Measurements from ENCODE around the gene CLDN4.
"Not testable (repeated sequence)": the region's sequence is repeated elsewhere in the genome, so short reads cannot be mapped to it uniquely, and the experiment has no call there.

Gene CLDN4

DNA sequence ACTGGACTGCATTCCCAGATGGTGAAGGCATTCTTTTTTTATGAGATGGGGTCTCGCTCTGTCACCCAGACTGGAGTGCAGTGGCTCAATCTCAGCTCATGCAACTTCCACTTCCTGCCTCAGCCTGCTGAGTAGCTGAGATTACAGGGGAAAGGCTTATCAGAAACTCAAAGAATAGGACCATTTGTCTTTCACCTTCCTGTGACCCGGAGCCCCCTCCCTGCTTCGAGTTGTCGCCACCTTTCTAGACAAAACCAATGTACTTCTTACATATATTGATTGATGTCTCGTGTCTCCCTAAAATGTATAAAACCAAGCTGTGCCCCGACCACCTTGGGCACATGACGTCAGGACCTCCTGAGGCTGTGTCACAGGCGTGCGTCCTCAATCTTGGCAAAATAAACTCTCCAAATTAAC, 13.3 kb downstream of the CLDN4 start:
- no peak for DNase-seq

DNA sequence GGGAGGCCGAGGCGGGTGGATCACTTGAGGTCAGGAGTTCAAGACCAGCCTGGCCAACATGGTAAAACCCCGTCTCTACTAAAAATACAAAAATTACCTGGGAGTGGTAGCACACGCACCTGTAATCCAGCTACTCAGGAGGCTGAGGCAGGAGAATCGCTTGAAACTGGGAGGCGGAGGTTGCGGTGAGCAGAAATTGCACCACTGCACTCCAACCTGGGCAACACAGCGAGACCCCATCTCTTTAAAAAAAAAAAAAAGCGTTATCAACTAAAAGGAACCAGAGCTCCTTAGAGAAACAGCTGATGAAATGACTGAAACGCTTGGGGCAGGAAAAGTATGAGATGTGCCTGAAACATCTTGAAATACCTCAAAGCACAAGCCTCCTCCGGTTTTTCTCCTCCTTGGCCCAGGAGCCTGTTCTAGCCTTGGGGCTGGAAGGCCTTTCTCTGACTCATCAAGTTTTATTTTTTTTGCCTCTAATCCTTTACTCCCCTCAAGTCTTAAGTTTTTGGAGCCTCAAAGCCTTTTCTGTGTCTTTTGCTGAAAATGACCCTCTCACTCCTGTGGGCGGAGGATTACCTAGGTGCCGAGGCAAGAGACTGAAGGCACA, 14.2 kb downstream of the CLDN4 start:
- no peak for DNase-seq

DNA sequence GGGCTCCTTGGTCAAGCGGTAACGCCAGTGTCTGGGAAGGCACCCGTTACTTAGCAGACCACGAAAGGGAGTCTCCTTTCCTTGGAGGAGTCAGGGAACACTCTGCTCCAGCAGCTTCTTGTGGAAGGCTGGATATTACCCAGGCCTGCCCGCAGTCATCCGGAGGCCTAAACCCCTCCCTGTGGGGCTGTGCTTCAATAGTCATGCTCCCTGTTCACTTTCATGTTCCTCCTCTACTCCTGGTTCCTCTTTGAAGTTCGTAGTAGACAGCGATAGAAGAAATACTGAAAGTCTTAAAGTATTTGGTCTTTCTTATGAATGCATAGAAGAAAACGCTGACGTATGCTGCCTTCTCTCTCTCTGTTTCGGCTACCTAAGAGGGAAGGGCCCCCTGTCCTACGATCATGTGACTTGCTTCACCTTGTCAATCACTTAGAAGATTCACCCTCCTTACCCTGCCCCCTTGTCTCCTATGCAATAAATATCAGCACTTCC, 15.0 kb downstream of the CLDN4 start:
- DNase-seq = not testable (repeated sequence)

DNA sequence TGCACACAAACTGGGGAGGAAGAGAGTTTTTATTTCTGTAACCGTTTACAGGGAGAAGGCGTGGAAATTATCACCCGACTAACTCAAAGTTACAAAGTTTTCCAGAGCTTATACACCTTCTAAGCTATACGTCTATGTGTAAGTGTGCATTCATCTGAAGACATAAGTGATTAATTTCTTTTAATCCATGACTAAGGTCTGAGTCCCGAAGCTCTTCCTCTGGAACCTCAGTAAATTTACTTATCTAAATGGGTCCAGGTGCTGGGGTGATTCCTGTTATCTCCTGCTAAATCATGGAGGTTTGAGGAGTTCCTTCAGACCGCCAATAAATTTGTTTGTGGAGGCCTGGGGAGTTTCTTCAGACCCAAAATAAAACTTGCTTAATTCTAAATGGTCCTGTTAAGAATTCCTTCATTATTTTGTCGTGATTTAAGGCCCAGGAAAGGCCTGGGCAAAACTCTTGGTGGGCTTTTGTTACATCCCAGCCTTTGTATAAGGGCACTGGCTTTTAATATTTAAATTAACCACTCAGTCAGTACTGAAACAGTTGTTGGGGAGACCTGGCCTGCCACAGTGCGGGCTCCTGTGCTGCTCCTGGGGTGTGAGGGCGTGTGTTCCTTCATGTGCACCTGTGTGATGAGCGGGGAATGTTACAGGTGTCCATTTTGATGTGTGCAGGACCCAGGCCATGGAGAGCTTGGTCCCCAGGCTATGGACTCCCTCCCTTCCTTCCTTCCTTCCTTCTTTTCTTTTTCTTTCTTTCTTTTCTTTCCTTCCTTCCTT, 17.3 kb downstream of the CLDN4 start:
- no peak for DNase-seq

DNA sequence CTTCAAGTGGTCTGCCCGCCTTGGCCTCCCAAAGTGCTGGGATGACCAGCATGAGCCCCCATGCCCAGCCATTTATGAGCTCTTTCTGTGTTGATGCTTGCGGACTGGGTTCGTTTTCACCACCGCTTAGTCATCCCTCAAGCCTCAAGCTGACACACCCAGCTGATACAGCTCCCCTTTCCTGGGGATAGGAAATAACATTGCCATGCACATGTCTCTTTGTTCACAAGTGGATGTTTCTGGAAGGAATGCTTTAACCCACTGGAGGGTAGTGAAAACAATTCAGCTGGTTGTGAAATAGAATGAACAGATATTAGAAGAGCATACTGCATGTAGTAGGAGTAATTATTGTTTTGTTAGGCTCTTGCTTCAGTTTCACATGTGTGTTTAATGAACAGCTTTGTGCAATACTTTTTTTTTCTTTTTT, 20.0 kb downstream of the CLDN4 start:
- no peak for DNase-seq

DNA sequence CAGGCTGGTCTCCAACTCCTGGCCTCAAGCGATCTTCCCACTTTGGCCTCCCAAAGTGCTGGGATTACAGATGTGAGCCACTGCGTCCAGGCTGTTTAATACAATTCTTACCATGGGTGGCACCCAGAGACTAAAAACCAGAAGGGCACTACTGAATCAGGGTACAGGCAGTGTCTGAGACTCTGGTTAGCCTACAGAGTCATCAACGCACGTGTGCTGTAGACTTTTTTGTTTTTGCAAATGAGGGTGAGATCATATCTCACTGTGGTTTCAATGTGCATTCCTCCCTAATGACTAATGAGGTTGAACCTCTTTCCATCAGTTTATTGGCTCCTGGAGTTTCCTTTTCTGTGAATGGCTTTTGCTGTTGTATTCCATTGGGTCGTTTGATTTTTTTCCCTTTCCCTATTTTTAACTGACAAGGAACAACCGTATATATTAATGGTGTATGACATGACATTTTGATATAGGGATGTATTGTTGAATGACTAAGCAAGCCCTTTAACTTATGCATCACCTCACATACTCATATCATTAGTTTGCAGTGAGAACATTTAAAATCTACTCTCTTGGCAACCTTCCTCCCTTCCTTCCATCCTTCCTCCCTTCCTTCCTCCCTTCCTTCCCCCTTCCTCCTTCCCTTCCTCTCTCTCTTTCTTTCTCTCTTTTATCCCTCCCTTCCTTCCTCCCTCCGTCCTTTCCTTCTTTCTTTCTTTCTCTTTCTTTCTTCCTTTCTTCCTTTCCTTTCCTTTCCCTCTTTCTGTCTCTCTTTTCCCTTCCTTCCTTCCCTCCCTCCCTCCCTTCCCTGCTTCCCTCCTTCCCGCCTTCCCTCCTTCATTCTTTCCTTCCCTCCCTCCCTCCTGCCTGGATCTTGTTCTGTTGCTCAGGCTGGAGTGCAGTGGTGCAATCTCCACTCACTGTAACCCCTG, 20.9 kb downstream of the CLDN4 start:
- DNase-seq = no peak

DNA sequence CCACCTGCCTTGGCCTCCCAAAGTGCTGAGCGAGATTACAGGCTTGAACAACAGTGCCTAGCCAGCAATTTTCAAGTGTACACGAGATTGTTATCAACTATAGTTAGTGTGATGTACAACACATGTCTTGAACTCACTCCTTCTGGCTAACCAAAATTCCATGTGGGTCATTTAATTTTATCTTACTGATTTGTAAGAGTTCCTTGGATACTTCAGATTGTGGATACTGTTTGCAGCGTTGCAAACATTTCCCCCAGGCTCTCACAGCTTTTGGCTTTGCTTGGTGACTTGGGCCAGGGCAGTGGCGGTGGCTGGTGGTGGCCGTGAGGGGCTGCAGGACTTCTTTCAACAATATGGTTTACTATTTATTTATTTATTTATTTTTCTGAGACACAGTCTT, 21.7 kb downstream of the CLDN4 start:
- DNase-seq = no peak

DNA sequence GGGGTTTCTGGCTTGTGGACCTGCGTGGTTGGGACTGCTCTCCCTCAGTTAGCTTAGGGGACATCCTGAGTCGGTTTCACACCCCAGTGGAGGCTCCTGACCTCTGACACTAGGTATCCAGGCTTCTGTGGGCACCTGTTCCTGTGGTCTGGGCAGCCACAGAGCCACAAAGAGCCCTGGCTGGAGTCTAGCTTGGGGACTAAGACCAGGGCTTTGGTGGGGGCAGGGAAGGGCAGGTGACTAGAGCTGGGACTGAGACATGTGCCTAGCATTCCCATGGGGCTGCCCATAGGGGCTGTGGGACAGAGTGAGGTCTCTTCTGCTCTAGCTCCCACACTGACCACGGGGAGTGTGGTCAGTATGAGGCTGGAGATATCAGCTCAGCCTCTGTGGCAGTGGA, 26.1 kb downstream of the CLDN4 start:
- no peak for DNase-seq

DNA sequence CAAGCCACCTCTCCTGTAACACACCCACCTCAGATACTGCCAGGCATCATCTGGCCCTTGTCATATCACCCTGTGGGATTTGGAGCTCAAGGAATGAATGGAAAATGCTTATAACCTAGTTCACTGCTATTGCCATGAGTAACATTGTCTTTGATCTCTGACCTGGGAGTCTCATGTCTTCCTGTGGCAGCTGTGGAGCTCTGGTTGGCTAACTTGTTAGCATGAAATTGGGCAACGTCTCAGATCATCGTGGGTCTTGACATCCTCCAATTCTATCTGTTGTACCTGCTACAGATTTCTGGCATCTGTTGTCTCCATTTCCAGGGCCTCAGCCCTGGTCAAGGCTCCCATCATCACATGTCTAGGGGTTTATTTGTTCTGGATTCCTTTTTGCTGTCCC, 28.0 kb downstream of the CLDN4 start:
- DNase-seq = no peak

DNA sequence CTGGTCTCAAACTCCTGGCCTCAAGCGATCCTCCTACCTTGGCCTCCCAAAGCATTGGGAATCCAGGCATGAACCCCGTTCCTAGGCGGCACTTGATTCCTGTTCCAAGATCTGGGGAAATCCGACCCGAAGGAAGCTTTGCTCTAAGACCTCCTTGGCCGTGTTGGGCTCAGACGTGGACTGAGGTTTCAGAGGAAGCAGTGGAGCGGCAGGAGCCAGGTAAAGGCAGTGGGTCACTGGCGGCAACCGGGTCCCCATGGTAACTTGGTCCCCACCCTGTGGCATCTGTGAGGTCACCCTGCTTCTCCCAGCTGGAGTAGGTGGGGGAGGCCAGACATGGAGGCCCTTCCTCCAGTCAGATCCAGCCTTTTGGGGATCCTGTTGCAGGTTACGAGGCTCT, 30.1 kb downstream of the CLDN4 start, which contains the start of gene TMEM270:
TMEM270 (plus strand) TSS at position 301 of the 400 bp plus-strand sequence; CDS start at position 337, 36 bp downstream.
- DNase-seq = no peak

DNA sequence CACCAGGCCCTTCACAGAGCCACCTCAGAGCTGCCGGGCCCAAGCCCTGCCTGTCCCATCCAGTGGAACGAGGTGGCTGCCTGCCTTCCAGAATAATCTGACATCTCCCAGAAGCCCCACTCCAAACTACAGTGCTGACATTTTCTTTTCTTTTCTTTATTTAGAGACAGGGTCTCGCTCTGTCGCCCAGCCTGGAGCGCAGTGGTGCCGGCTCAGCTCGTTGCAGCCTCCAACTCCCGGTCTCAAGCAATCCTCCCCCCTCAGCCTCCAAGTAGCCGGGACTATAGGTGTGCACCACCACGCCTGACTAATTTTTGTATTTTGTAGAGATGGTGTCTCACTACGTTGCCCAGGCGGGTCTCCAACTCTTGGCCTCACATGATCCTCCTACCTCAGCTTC, 30.5 kb downstream of the CLDN4 start:
- DNase-seq = no peak

DNA sequence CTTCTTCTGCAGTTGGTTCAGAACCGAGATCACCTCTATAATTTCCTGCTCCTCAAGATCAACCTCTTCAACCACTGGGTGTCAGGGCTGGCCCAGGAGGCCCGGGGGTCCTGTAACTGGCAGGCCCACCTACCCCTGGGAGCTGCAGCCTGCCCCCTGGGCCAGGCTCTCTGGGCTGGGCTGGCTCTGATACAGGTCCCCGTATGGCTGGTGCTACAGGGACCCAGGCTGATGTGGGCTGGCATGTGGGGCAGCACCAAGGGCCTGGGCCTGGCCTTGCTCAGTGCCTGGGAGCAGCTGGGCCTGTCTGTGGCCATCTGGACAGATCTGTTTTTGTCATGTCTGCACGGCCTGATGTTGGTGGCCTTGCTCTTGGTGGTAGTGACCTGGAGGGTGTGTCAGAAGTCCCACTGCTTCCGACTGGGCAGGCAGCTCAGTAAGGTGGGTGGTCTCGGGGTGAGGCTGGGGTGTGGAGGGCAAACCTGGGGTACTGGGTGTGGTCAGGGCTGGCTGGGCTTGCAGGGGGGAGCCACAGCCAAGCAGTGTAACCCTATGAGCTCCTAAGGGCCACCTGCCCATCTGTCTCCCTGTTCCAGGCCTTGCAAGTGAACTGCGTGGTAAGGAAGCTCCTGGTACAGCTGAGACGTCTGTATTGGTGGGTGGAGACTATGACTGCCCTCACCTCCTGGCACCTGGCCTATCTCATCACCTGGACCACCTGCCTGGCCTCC, 34.4 kb downstream of the CLDN4 start:
- no peak for DNase-seq

DNA sequence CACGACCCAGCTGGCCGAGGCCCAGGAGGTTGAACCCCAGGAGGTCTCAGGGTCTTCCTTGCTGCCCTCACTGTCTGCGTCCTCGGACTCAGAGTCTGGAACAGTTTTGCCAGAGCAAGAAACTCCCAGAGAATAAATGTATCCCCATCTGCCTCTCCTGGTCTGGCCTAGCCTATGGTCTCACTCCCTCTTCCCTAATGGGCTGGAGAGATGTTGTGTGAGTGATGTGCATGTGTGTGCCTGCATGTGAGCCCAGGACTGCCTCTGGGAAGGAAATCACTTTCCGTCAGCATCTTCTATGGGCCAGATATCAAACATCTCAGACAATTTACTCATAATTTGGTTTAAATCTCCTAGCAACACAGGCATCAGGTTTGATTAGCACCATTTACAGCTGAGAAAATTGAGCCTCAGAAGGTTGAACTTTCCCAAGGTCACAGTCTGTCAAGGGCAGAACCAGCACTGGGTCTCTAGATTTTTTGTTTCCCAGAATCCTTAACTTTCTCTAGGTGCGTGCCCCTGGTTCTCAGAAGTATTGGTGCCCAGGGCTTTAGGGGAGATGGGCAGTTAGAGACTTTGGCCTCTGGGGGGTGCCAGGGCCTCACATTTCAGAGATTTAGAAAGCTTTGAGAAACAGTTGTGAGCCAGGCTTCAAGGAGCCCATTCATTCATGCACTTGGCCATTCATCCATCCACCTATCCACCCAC, 35.1 kb downstream of the CLDN4 start:
- peak; percentile 20 to 31 for DNase-seq

DNA sequence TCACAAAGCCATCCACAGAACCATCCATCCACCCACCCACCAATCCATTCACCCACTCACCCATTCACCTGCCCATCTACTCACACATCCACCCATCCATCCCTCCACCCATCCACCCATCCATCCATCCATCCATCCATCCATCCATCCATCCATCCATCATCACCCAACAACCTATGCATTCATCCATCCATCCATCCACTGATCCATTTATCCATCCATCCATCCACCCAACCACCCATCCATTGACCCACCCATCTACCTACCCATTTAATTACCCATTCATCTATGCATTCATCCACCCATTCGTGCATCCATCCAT, 35.6 kb downstream of the CLDN4 start:
- DNase-seq = no peak

DNA sequence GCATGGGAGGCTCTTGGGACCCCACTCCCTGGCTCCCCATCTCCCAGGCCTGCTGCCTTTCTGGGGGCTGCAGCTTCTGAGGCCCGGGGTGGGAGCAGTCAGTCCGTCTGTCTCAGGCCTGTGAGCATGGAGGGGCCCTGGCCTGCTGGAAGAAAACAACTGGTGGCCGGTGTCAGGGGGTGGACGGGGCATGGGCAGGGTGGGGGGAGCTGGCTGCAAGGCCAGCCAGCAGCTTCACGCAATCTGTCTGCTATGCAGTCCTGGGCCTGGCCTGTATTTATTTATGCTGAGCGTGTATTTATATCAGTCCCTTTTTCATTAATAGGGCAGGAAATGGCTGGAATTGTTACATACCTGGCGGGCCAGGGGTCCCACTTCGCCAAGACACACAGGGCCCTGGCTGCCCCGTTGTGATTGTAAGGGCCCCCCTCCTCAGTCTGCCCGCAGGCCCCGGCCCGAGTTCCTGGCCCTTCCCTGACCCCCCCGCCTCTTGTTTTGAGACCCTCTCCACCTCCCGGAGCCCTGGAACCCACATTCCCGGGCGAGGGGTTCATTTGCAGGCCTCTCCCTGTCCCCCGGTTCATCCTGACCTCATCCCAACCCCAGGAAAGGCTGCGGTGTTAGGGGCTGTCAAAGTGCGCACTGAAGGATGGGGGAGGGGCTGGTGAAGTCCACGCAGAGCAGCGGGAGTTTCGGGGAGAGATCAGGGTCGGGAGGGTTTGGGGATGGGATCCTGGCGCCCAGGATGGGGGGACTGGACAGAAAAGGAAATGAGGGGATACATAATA, 38.4 kb downstream of the CLDN4 start:
- DNase-seq = no peak

DNA sequence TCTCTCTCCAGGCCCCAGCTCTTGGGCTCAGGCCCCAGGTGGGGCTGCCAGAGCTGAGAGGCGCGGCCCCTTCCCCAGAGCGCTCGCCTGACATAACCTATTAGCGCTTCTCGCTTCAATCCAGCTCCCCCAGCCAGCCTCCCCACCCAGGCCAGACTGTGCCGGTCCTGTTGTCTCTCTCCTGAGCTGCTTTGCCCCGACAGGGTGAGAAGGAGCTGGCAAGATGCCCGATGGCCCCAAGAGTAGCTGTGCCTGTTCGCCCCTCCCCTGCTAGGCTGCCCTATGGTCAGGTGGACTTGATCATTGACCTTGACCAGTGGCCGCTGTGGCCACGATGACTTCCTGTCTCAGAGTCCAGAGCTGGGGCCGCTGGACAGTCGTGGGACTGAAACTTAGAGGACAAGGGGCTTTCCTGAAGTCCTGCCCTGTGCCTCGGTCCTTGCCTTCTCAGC, 39.3 kb downstream of the CLDN4 start:
- no peak for DNase-seq

DNA sequence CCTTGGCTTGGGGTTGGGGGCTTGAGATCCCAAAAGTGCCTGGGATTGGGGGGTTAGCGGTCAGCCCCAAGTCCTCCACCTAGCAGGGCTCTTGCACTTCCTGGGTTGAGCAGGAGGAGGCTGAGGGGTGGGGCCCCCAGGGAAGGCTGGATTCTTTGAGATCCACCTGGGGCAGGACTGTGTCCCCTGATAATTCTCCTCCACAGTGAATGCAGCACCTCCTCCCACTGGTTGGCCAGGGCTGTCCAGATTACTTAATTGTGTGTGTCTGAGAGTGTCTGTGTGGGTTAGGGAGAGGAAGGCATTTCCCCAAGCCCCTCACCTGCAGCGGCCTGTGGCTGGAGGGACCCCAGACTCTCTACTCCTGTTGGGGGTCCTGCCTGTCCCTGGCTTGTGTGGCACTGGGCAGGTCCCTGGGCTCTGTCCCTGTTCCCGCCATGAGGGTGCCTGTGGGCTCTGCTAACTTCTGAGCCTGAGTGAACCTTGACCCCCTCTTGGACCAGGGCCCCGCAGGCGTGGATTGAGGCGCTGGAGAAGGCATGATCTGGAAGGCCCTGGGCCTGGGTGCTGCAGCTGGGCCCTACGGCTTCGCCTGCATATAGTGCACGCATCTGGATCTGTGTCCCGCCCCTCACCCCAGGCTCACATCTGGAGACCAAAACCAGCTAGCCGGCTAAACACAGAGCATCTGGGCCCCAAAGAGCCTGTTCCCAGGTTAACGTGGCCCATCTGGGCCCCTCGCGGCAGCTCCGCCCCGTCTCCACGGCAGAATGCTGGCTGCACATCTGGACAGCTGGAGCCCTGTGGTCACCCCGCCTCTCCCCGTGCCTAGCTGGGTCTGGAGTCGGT, 40.6 kb downstream of the CLDN4 start:
- no peak for DNase-seq

DNA sequence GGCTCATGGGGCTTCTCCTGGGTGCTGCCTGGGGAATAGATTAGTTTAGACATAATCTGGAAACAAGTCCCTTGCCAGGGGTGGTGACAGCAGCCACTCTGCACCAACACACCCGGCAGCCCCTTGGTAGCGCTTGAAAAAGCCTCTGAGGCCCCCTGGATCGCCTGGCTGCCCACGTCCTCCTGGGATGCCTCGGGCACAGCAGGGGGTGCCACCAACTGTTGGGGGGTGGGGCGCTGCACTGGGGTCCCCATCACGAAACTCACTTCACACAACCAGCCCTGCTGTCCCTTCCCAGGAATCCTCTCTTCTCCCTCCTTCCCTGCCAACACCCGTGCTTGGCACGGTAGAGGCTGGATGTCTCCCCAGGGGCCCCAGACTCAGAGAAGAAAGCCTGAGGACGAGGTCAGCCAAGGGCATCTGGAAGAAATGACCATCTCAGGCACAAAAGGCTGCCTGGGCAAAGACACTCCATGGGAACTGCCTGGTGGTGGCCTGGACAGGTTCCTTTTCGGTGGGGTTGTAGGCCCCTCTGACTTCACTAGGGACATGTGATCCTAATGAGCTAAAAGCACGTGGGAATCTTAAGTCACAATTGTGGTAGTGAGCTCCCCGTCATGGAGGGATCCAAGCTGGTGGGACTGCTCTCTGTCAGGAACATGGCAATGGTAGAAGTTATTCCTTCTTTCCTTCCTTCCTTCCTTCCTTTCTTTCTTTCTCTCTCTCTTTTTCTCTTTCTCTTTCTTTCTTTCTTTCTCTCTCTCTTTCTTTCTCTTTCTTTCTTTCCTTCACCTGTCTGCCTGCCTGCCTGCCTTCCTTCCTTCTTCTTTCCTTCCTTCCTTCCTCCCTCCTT, 41.5 kb downstream of the CLDN4 start:
- DNase-seq = no peak

DNA sequence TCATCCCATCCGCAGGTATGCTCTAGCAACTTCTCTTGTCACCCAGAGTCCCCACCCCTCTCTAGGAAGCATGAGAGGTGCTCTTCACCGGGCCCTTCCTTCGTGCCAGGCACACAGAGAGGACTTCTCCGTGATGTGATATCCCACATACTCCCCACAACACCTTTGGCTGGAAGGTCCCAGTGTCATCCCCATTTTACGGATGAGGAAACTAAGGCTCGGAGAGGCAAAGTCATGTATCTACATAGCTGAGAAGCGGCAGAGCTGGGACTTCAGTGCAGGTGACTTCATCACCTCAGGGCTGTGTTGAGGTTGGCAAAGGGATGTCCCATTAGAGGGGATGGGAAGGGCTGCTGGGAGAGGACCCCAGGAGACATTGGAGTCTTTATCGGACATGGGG, 45.6 kb downstream of the CLDN4 start:
- no peak for DNase-seq
